AG09309 (cell line): ENCODE data around the gene IQGAP2.

Experiments
- DNase-seq: peaks from one replicate; pipeline ENCODE4 v3.0.0-alpha.2; 2010; ENCODE audit warnings: low read depth
- H3K4me3 ChIP-seq: 2 replicates; pipeline ENCODE4 v1.5.1; 2011; ENCODE audit warnings: mild to moderate bottlenecking, low read depth, low read length, moderate library complexity; ENCODE audit not compliant: control insufficient read depth
- TF ChIP-seq, protein P1 (sequence below): IDR thresholded peaks from 2 replicates; pipeline ENCODE4 v1.5.1; 2011; ENCODE audit warnings: mild to moderate bottlenecking, low read depth, low read length, inconsistent platforms; ENCODE audit not compliant: insufficient read depth, control insufficient read depth; ENCODE audit errors: missing control alignments

The IQGAP2 gene

DNA sequence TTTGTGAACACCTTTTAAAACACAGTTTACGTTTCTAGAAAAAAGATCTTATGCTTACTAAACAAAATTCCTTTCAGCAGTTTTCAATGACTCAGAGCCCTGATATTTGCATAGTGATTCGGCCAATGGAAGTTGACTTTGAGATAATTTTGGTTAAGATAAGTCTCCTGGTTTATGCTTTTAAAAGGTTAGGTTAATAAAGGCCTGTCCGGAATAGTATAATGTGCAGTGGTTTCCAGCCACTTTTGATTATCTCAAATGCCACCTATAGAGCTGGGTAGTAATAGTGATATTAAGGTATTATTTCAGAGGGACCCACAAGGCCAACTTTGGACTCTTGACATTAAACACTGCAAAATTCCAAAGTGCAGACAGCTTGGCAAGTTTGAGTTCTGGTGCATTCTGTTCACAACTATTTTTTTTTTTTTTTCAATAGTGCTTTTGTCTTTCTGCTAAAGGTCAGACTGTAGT is 134.0 kb downstream of the IQGAP2 start:
- no peak overlapping the region for H3K4me3 ChIP-seq
- no peak for DNase-seq
- TF ChIP-seq, protein P1, sequence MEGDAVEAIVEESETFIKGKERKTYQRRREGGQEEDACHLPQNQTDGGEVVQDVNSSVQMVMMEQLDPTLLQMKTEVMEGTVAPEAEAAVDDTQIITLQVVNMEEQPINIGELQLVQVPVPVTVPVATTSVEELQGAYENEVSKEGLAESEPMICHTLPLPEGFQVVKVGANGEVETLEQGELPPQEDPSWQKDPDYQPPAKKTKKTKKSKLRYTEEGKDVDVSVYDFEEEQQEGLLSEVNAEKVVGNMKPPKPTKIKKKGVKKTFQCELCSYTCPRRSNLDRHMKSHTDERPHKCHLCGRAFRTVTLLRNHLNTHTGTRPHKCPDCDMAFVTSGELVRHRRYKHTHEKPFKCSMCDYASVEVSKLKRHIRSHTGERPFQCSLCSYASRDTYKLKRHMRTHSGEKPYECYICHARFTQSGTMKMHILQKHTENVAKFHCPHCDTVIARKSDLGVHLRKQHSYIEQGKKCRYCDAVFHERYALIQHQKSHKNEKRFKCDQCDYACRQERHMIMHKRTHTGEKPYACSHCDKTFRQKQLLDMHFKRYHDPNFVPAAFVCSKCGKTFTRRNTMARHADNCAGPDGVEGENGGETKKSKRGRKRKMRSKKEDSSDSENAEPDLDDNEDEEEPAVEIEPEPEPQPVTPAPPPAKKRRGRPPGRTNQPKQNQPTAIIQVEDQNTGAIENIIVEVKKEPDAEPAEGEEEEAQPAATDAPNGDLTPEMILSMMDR: no peak

DNA sequence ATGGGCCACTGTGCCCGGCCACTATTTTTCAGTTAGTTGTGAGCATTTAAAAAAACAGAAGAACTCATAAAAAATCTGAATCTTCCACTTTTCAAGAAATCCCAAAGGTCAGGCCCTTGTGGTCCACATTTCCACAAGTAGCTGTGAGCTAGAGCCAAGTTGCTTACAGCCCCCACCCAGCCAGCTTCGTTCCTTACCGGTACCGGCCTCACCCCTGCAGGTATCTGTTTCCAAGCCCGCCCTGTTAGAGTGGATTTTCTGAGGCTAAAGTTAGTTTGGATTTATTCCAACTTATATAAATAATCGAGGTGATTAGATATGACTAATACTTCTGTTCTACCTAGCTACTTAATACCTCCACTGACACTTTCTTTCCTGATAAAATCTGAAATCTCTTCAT is 139.2 kb downstream of the IQGAP2 start:
- H3K4me3 ChIP-seq: no peak overlapping the region
- TF ChIP-seq, protein P1: no peak
- no peak for DNase-seq

DNA sequence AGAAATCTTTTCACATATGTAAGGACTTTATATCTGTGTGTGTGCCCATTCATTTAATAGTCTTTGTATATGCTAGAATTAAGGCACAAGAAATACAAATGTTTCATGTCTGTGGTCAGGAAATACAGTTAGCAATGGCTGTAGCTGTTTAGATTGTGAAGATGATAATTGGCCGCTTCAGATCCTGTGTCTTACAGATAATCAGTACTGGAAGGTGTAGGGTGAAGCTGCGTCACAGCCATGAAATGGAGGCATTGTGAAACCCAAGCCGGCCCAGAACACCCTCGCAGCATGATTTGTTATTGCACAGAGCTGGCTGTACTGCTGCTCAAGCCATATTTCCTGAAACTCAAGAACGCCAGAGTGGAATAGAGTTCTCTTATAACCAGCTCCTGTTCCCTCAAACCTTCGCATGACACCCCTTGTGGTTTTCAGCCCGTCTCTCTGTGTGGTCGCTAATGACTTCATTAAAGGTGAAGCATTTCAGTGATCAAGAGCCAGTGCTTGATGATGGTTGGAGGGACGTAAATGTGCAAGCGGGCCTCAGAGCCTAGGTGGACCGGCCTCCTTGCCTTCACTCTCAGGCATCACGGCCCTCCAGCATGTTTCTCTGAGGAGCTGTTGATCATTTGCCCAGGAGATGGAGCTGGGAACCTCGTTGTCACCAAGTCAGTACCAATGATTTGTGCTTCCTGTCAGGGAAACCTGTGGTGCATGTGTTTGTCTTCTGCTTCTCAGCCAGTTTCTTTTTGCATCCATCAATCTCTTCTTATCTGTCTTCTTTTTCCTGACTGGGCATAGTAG is 140.0 kb downstream of the IQGAP2 start:
- TF ChIP-seq, protein P1: no peak
- DNase-seq: no peak

DNA sequence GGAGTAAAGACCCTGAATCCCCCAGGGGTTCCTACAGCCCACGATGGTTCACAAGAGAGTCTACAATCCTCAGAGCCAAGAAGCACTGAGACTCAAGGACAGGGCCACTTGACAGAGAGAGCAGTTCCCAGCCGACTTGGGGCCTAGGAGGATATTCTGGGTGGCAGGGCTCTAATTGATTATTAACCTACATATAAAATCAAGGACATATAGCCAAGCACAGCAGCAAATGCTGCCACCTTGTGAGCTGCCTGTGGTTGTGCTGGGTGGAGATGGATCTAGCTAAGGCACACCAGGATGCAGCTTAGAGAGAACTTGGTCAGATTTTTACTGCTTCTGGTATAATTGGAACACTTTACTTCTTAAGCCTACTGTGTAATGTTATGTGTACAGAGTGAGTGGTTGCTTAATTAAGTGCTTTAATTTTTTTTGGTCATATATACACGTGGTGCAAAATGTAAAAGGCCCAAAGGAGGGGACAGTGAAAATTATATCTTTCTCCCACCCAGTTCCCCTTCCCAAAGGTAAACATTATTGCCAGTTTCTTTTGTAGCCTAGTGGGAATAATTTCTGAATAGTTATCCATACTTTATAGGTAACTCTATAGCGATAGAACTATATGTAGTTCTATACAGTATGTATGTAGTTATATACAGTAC is 141.3 kb downstream of the IQGAP2 start:
- TF ChIP-seq, protein P1: peak; percentile 25
- no peak overlapping the region for H3K4me3 ChIP-seq
- DNase-seq: no peak

More for the DNA sequence above, 140.0 kb downstream of the IQGAP2 start:
- H3K4me3 ChIP-seq: no peak overlapping the region

DNA sequence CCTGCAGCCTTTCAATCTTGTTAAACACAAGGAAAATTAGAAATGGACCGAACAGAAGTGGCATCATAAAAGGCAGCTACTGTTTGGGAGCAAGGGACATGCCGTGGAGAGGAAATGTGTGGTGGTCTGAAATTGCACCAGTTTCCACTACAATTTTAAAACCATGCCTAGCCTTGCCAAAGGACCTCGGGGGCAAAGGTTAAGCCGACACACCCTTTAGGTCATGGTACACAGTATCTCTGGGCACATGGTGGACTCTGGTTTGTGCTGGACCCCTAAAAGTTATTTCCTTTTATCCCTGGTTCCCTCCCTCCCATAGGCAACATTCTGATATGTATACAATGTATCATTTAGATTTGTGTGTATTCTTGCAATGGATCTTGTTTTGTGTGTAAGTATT is 142.1 kb downstream of the IQGAP2 start:
- no peak overlapping the region for H3K4me3 ChIP-seq
- no peak for DNase-seq
- TF ChIP-seq, protein P1: no peak

DNA sequence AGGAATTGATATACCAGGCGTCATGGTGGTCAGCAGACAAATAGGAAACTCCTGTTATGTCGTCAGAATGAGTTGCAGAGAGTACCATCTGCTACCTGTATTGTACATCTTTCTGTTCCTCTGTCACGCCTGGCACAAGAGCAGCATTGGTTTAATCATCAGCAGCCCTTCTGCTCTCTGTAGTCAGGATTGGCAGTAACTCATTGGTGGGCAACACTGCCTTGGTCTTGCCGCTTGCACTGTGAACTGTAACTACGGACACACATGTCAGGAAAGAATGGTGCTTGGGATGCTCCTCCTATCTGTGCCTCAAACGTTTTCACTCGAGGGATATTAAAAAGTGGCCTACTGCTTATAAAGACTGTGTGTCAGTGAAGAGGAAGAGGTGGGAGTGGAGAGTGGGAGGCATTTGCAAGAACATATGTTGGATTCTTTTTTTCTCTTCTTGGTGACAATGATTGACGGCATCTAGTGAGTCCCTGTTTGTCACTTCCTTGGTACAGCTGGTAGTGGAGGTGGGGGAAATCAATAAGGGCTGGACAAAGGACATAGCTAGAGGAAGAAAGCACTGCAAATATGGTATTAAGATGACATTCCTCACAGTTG is 143.5 kb downstream of the IQGAP2 start:
- TF ChIP-seq, protein P1: no peak
- no peak for DNase-seq

More for the DNA sequence above, 143.5 kb downstream of the IQGAP2 start:
- no peak overlapping the region for H3K4me3 ChIP-seq
